Measurements from ENCODE around the gene SENP5. TPM values are rescaled to one million over a fixed set of nuclear protein-coding genes. Genes with fewer than 3 reads are reported as not detected.

Gene SENP5
- total RNA-seq, 1 experiment from 2014 or later = 27.6 TPM

DNA sequence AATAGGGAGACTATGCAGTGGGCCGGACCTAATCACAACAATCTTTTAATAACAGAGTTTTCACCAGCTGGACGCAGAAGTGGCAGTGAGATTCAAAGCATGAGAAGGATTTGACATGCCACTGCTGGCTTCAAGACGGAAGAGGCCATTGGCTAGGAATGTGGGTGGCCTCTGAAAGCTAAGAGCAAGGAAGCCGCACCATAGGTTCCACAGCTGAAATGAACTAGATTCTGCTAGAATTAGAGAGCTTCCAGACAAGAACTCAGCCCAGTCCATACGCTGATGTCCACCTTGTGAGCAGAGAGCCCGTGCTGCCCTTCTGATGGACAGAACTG is 81.5 kb downstream of the SENP5 start:
- ChIA-PET RAD21 (ENCODE audit: low non-redundant PET in 1 of 2, low total read pairs in 2 of 2, uncharacterized antibody in 2 of 2, unreplicated experiment in 2 of 2) (no interaction called here), CTCF (no interaction called here), POLR2A (no interaction called here)
- Histone ChIP-seq H3K4me3 (replicated peaks in 1 of 2; ENCODE audit: low read depth in 1 of 2, low read length in 2 of 2) (no peak overlapping the region), H2AFZ (ENCODE audit: low read depth, low read length, poor library complexity, severe bottlenecking) (no peak overlapping the region), H3K9ac (ENCODE audit: low read length) (no peak overlapping the region), H3K9me2 (ENCODE audit: insufficient read depth) (no peaks in the 10 kb centered on the region), H3K27me3 (ENCODE audit: insufficient read depth, low read length) (no peaks in the 10 kb centered on the region), H3K79me2 (ENCODE audit: insufficient read depth, low read length) (peaks cover 3% of the 10 kb centered on the region; the same call in 1 of the 2 replicates), H3K4me2 (ENCODE audit: low read length) (no peak overlapping the region), H3K4me1 (ENCODE audit: control insufficient read depth in 1 of 2, insufficient read depth in 2 of 2, low read length in 2 of 2) (no peaks in the 10 kb centered on the region), H3K27ac (ENCODE audit: low read depth, low read length) (no peak overlapping the region), H4K20me1 (ENCODE audit: insufficient read depth) (no peaks in the 10 kb centered on the region), H3K36me3 (ENCODE audit: control insufficient read depth in 1 of 2, insufficient read depth in 2 of 2, low read length in 2 of 2) (no peaks in the 10 kb centered on the region), H3K9me3 (ENCODE audit: control insufficient read depth in 1 of 2, insufficient read depth in 1 of 2, low read depth in 1 of 2, low read length in 2 of 2) (no peaks in the 10 kb centered on the region)
- TF ChIP-seq SP1 (IDR thresholded peaks at IDR 0.05; ENCODE audit: low read depth) (no peak), TCF7L2 (IDR thresholded peaks at IDR 0.05; ENCODE audit: borderline replicate concordance, extremely low read depth, insufficient read depth, insufficient read length) (no peak), JUND (IDR thresholded peaks at IDR 0.05) (no peak)
- TF ChIP-seq, protein P1, sequence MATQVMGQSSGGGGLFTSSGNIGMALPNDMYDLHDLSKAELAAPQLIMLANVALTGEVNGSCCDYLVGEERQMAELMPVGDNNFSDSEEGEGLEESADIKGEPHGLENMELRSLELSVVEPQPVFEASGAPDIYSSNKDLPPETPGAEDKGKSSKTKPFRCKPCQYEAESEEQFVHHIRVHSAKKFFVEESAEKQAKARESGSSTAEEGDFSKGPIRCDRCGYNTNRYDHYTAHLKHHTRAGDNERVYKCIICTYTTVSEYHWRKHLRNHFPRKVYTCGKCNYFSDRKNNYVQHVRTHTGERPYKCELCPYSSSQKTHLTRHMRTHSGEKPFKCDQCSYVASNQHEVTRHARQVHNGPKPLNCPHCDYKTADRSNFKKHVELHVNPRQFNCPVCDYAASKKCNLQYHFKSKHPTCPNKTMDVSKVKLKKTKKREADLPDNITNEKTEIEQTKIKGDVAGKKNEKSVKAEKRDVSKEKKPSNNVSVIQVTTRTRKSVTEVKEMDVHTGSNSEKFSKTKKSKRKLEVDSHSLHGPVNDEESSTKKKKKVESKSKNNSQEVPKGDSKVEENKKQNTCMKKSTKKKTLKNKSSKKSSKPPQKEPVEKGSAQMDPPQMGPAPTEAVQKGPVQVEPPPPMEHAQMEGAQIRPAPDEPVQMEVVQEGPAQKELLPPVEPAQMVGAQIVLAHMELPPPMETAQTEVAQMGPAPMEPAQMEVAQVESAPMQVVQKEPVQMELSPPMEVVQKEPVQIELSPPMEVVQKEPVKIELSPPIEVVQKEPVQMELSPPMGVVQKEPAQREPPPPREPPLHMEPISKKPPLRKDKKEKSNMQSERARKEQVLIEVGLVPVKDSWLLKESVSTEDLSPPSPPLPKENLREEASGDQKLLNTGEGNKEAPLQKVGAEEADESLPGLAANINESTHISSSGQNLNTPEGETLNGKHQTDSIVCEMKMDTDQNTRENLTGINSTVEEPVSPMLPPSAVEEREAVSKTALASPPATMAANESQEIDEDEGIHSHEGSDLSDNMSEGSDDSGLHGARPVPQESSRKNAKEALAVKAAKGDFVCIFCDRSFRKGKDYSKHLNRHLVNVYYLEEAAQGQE (IDR thresholded peaks at IDR 0.05; ENCODE audit: low read depth) = no peak
- BruUV-seq (replicated peaks) = no TSS peak
- intact Hi-C loops (cut with micrococcal nuclease) = no loop called here
- no peak for ATAC-seq
- DNase-seq (ENCODE audit: low read depth, low spot score) = no peak

DNA sequence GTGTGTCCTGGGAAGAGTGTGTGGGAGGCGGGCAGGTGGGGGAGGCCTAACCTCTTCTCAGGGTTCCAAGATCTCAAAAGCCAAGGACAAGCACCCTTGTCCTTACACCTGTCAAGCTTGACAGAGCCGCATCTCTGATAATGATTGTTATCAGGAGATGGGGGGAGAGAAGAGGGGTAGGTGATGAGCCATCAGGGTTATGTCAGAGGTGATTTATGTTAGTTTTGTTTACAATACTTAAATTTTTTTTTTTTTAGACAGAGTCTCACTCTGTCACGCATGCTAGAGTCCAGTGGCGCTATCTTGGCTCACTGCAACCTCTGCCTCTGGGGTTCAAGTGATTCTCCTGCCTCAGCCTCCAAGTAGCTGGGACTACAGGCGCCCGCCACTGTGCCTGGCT is 82.0 kb downstream of the SENP5 start:
- no peak overlapping the region for H3K9ac ChIP-seq (ENCODE audit: low read length)
- no peak for ATAC-seq
- TF ChIP-seq POLR2A (IDR thresholded peaks at IDR 0.05; ENCODE audit: borderline replicate concordance, extremely low read depth, insufficient read depth, insufficient read length) (no peak), ZFX (IDR thresholded peaks at IDR 0.05) (no peak), TCF7L2 (IDR thresholded peaks at IDR 0.05; ENCODE audit: borderline replicate concordance, extremely low read depth, insufficient read depth, insufficient read length) (no peak), FOSL1 (IDR thresholded peaks at IDR 0.05; ENCODE audit: low read depth) (no peak), EZH2phosphoT487 (IDR thresholded peaks at IDR 0.05; ENCODE audit: borderline replicate concordance) (no peak), RAD21 (IDR thresholded peaks at IDR 0.05; ENCODE audit: low read depth) (no peak), EGR1 (IDR thresholded peaks at IDR 0.05; ENCODE audit: low read depth) (no peak), EZH2 (IDR thresholded peaks at IDR 0.05) (no peak), SRF (IDR thresholded peaks at IDR 0.05; ENCODE audit: low read depth) (no peak), JUND (IDR thresholded peaks at IDR 0.05) (no peak), YY1 (IDR thresholded peaks at IDR 0.05; ENCODE audit: extremely low read depth, insufficient replicate concordance, low read depth, low read length) (no peak)
- TF ChIP-seq, protein P2, sequence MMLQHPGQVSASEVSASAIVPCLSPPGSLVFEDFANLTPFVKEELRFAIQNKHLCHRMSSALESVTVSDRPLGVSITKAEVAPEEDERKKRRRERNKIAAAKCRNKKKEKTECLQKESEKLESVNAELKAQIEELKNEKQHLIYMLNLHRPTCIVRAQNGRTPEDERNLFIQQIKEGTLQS (IDR thresholded peaks at IDR 0.05) = no peak
- TF ChIP-seq, protein P3, sequence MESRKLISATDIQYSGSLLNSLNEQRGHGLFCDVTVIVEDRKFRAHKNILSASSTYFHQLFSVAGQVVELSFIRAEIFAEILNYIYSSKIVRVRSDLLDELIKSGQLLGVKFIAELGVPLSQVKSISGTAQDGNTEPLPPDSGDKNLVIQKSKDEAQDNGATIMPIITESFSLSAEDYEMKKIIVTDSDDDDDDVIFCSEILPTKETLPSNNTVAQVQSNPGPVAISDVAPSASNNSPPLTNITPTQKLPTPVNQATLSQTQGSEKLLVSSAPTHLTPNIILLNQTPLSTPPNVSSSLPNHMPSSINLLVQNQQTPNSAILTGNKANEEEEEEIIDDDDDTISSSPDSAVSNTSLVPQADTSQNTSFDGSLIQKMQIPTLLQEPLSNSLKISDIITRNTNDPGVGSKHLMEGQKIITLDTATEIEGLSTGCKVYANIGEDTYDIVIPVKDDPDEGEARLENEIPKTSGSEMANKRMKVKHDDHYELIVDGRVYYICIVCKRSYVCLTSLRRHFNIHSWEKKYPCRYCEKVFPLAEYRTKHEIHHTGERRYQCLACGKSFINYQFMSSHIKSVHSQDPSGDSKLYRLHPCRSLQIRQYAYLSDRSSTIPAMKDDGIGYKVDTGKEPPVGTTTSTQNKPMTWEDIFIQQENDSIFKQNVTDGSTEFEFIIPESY (IDR thresholded peaks at IDR 0.05; ENCODE audit: extremely low read depth, insufficient replicate concordance, low read length) = no peak
- H3K9me3 ChIP-seq (ENCODE audit: control insufficient read depth in 1 of 2, insufficient read depth in 1 of 2, low read depth in 1 of 2, low read length in 2 of 2) = no peaks in the 10 kb centered on the region
- no peaks in the 10 kb centered on the region for H3K9me2 ChIP-seq (ENCODE audit: insufficient read depth)
- no peaks in the 10 kb centered on the region for H3K79me2 ChIP-seq (ENCODE audit: insufficient read depth, low read length)
- intact Hi-C loops (cut with micrococcal nuclease) = no loop called here
- no peak for DNase-seq (ENCODE audit: low read depth, low spot score)
- no peak overlapping the region for H3K4me3 ChIP-seq (replicated peaks in 1 of 2; ENCODE audit: low read depth in 1 of 2, low read length in 2 of 2)
- H2AFZ ChIP-seq (ENCODE audit: low read depth, low read length, poor library complexity, severe bottlenecking) = no peak overlapping the region
- POLR2A ChIA-PET = no interaction called here
- no peaks in the 10 kb centered on the region for H4K20me1 ChIP-seq (ENCODE audit: insufficient read depth)
- no peak overlapping the region for H3K4me2 ChIP-seq (ENCODE audit: low read length)
- H3K27me3 ChIP-seq (ENCODE audit: insufficient read depth, low read length) = no peaks in the 10 kb centered on the region
- H3K27ac ChIP-seq (ENCODE audit: low read depth, low read length) = no peak overlapping the region
- CTCF ChIA-PET = no interaction called here
- BruUV-seq (replicated peaks) = no TSS peak
- RAD21 ChIA-PET (ENCODE audit: low non-redundant PET in 1 of 2, low total read pairs in 2 of 2, uncharacterized antibody in 2 of 2, unreplicated experiment in 2 of 2) = no interaction called here
- H3K4me1 ChIP-seq (ENCODE audit: control insufficient read depth in 1 of 2, insufficient read depth in 2 of 2, low read length in 2 of 2) = no peaks in the 10 kb centered on the region
- no peaks in the 10 kb centered on the region for H3K36me3 ChIP-seq (ENCODE audit: control insufficient read depth in 1 of 2, insufficient read depth in 2 of 2, low read length in 2 of 2)

Data from HCT116 (cell line).